ENCODE results near the gene NPEPL1.

Gene NPEPL1

GRCh38 chr20:58718121-58718563, 25.5 kb downstream of the NPEPL1 start:
- Histone ChIP-seq H4K8ac (ENCODE audit: low read length) (no peak overlapping the region), H3K9me3 (ENCODE audit: control insufficient read depth, low read length) (no peaks in the 10 kb centered on the region), H2BK120ac (ENCODE audit: low read depth, low read length) (no peak overlapping the region), H3K4me3 (ENCODE audit: insufficient read depth in 1 of 2, low read depth in 1 of 2, low read length in 2 of 2) (no peak overlapping the region), H3K18ac (ENCODE audit: low read depth in 1 of 2, low read length in 2 of 2) (no peak overlapping the region), H3K27me3 (ENCODE audit: control insufficient read depth in 1 of 2, insufficient read depth in 1 of 2, low read length in 2 of 2) (peaks cover 27 to 33% of the 10 kb centered on the region in 2 experiments), H3K9ac (ENCODE audit: low read length) (no peak overlapping the region), H3K79me1 (replicated peaks; ENCODE audit: low read length, poor library complexity, severe bottlenecking) (no peaks in the 10 kb centered on the region), H3K4me2 (ENCODE audit: low read length, poor library complexity, severe bottlenecking) (no peak overlapping the region), H4K91ac (ENCODE audit: low read length) (peak overlapping the region; percentile 0), H3K4me1 (ENCODE audit: control insufficient read depth, insufficient read depth, low read depth, low read length) (peaks cover 18% of the 10 kb centered on the region), H2AK5ac (ENCODE audit: low read length, severe bottlenecking) (no peak overlapping the region), H2BK12ac (ENCODE audit: low read length in 2 of 2) (no peak overlapping the region), H3K4ac (ENCODE audit: low read depth in 1 of 2, low read length in 2 of 2) (no peak overlapping the region), H3K23ac (ENCODE audit: low read length in 2 of 2) (no peak overlapping the region), H3K14ac (ENCODE audit: low read length in 2 of 2) (no peak overlapping the region), H3K27ac (ENCODE audit: low read length, poor library complexity, severe bottlenecking) (no peak overlapping the region), H3K36me3 (ENCODE audit: control insufficient read depth in 1 of 2, insufficient read depth in 2 of 2, low read depth in 1 of 2, low read length in 2 of 2) (peaks cover 0 to 7% of the 10 kb centered on the region in 2 experiments), H2BK5ac (ENCODE audit: low read depth, low read length, poor library complexity, severe bottlenecking) (no peak overlapping the region), H2AFZ (ENCODE audit: low read depth, low read length) (no peak overlapping the region), H2BK15ac (ENCODE audit: low read depth, poor library complexity, severe bottlenecking) (peak overlapping the region; percentile 13)
- DNase-seq = no peak
- WGBS = 90% methylated on average over 15 of the region's 15 CpGs

- 81% methylated on average over 8 of the region's 10 CpGs for WGBS
- Histone ChIP-seq H3K9ac (ENCODE audit: low read length) (no peak overlapping the region), H3K36me3 (ENCODE audit: control insufficient read depth in 1 of 2, insufficient read depth in 2 of 2, low read depth in 1 of 2, low read length in 2 of 2) (peaks cover 0 to 7% of the 10 kb centered on the region in 2 experiments), H3K9me3 (ENCODE audit: control insufficient read depth, low read length) (no peaks in the 10 kb centered on the region), H3K4me2 (ENCODE audit: low read length, poor library complexity, severe bottlenecking) (no peak overlapping the region), H2BK120ac (ENCODE audit: low read depth, low read length) (no peak overlapping the region), H3K18ac (ENCODE audit: low read depth in 1 of 2, low read length in 2 of 2) (no peak overlapping the region), H2AFZ (ENCODE audit: low read depth, low read length) (no peak overlapping the region), H4K8ac (ENCODE audit: low read length) (no peak overlapping the region), H4K91ac (ENCODE audit: low read length) (no peak overlapping the region), H2BK15ac (ENCODE audit: low read depth, poor library complexity, severe bottlenecking) (no peak overlapping the region), H3K4me3 (ENCODE audit: insufficient read depth in 1 of 2, low read depth in 1 of 2, low read length in 2 of 2) (no peak overlapping the region), H3K4me1 (ENCODE audit: control insufficient read depth, insufficient read depth, low read depth, low read length) (peaks cover 18% of the 10 kb centered on the region), H3K23ac (ENCODE audit: low read length in 2 of 2) (no peak overlapping the region), H3K79me1 (replicated peaks; ENCODE audit: low read length, poor library complexity, severe bottlenecking) (no peaks in the 10 kb centered on the region), H3K27ac (ENCODE audit: low read length, poor library complexity, severe bottlenecking) (no peak overlapping the region), H3K27me3 (ENCODE audit: control insufficient read depth in 1 of 2, insufficient read depth in 1 of 2, low read length in 2 of 2) (peaks cover 33 to 38% of the 10 kb centered on the region in 2 experiments), H3K14ac (ENCODE audit: low read length in 2 of 2) (no peak overlapping the region), H2BK5ac (ENCODE audit: low read depth, low read length, poor library complexity, severe bottlenecking) (no peak overlapping the region), H2BK12ac (ENCODE audit: low read length in 2 of 2) (no peak overlapping the region), H2AK5ac (ENCODE audit: low read length, severe bottlenecking) (no peak overlapping the region), H3K4ac (ENCODE audit: low read depth in 1 of 2, low read length in 2 of 2) (no peak overlapping the region)
- DNase-seq = no peak
Measured at GRCh38 chr20:58718729-58719128, 26.1 kb downstream of the NPEPL1 start.

DNA sequence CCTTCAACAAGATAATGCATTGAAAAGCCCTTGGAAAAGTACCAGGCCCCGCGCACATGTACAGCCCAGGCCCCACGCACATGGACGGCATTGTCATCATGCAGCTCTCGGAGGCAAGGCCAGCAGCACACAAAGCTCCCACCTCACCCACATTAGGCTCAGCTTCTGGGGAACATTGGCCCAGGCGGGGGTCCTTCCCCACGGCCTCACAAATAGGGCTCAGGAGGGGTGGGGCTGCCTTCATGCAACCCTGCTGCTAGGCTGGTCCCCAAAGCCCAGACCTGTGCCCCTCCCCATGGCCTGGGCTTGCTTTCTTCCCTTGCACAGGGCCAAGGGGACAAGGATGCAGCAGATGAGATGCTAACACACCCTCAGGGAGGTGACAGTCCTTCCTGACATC, 26.7 kb downstream of the NPEPL1 start:
- H3K4me1 ChIP-seq (ENCODE audit: control insufficient read depth, insufficient read depth, low read depth, low read length) = peaks cover 18% of the 10 kb centered on the region
- WGBS = 92% methylated on average over 7 of the region's 7 CpGs

DNA sequence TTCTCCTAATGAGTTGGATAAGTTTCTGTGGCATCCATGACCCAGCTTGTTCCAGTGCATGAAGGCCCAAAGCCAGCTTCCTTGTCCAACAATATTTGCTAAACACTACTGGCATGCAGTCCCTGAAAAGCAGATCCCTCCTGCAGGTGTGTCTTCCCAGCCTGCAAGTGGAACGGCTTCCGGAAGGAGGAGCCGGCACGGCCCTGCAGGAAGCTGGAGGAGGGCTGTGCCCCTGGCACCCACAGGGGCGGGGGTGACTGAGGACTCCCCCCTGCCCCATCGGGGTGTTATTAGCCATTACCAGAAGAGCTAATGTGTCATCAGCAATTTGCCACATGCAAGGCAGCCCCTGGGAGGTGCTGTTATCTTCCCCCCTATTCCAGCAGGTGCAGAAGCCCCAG, 27.4 kb downstream of the NPEPL1 start:
- H4K8ac ChIP-seq (ENCODE audit: low read length) = no peak overlapping the region
- no peak overlapping the region for H3K4me3 ChIP-seq (ENCODE audit: insufficient read depth in 1 of 2, low read depth in 1 of 2, low read length in 2 of 2)
- no peaks in the 10 kb centered on the region for H3K9me3 ChIP-seq (ENCODE audit: control insufficient read depth, low read length)
- H2BK5ac ChIP-seq (ENCODE audit: low read depth, low read length, poor library complexity, severe bottlenecking) = no peak overlapping the region
- H3K4me1 ChIP-seq (ENCODE audit: control insufficient read depth, insufficient read depth, low read depth, low read length) = peaks cover 18% of the 10 kb centered on the region
- no peak overlapping the region for H3K4ac ChIP-seq (ENCODE audit: low read depth in 1 of 2, low read length in 2 of 2)
- H3K79me1 ChIP-seq (replicated peaks; ENCODE audit: low read length, poor library complexity, severe bottlenecking) = no peaks in the 10 kb centered on the region
- H2AFZ ChIP-seq (ENCODE audit: low read depth, low read length) = no peak overlapping the region
- no peak overlapping the region for H2AK5ac ChIP-seq (ENCODE audit: low read length, severe bottlenecking)
- no peak overlapping the region for H3K4me2 ChIP-seq (ENCODE audit: low read length, poor library complexity, severe bottlenecking)
- WGBS = 88% methylated on average over 6 of the region's 6 CpGs
- peaks cover 34 to 44% of the 10 kb centered on the region in 2 experiments for H3K27me3 ChIP-seq (ENCODE audit: control insufficient read depth in 1 of 2, insufficient read depth in 1 of 2, low read length in 2 of 2)
- H3K9ac ChIP-seq (ENCODE audit: low read length) = no peak overlapping the region
- no peaks in the 10 kb centered on the region for H3K36me3 ChIP-seq (ENCODE audit: control insufficient read depth in 1 of 2, insufficient read depth in 2 of 2, low read depth in 1 of 2, low read length in 2 of 2)
- no peak overlapping the region for H3K18ac ChIP-seq (ENCODE audit: low read depth in 1 of 2, low read length in 2 of 2)
- H3K27ac ChIP-seq (ENCODE audit: low read length, poor library complexity, severe bottlenecking) = no peak overlapping the region
- DNase-seq = no peak
- no peak overlapping the region for H3K14ac ChIP-seq (ENCODE audit: low read length in 2 of 2)
- no peak overlapping the region for H3K23ac ChIP-seq (ENCODE audit: low read length in 2 of 2)
- H4K91ac ChIP-seq (ENCODE audit: low read length) = no peak overlapping the region
- no peak overlapping the region for H2BK12ac ChIP-seq (ENCODE audit: low read length in 2 of 2)
- H2BK15ac ChIP-seq (ENCODE audit: low read depth, poor library complexity, severe bottlenecking) = no peak overlapping the region
- no peak overlapping the region for H2BK120ac ChIP-seq (ENCODE audit: low read depth, low read length)

More for the DNA sequence above, 26.7 kb downstream of the NPEPL1 start:
- no peak overlapping the region for H3K27ac ChIP-seq (ENCODE audit: low read length, poor library complexity, severe bottlenecking)
- no peak overlapping the region for H4K91ac ChIP-seq (ENCODE audit: low read length)
- H3K18ac ChIP-seq (ENCODE audit: low read depth in 1 of 2, low read length in 2 of 2) = no peak overlapping the region
- peaks cover 0 to 5% of the 10 kb centered on the region in 2 experiments for H3K36me3 ChIP-seq (ENCODE audit: control insufficient read depth in 1 of 2, insufficient read depth in 2 of 2, low read depth in 1 of 2, low read length in 2 of 2)
- H3K23ac ChIP-seq (ENCODE audit: low read length in 2 of 2) = peak overlapping the region in 1 of 2 experiments; percentile 38
- H3K9ac ChIP-seq (ENCODE audit: low read length) = no peak overlapping the region
- H3K4me3 ChIP-seq (ENCODE audit: insufficient read depth in 1 of 2, low read depth in 1 of 2, low read length in 2 of 2) = no peak overlapping the region
- H2BK5ac ChIP-seq (ENCODE audit: low read depth, low read length, poor library complexity, severe bottlenecking) = no peak overlapping the region
- peaks cover 34 to 43% of the 10 kb centered on the region in 2 experiments for H3K27me3 ChIP-seq (ENCODE audit: control insufficient read depth in 1 of 2, insufficient read depth in 1 of 2, low read length in 2 of 2)
- H3K9me3 ChIP-seq (ENCODE audit: control insufficient read depth, low read length) = no peaks in the 10 kb centered on the region
- H3K79me1 ChIP-seq (replicated peaks; ENCODE audit: low read length, poor library complexity, severe bottlenecking) = no peaks in the 10 kb centered on the region
- H4K8ac ChIP-seq (ENCODE audit: low read length) = no peak overlapping the region
- no peak overlapping the region for H3K4me2 ChIP-seq (ENCODE audit: low read length, poor library complexity, severe bottlenecking)
- no peak for DNase-seq
- no peak overlapping the region for H2BK15ac ChIP-seq (ENCODE audit: low read depth, poor library complexity, severe bottlenecking)
- H3K14ac ChIP-seq (ENCODE audit: low read length in 2 of 2) = no peak overlapping the region
- no peak overlapping the region for H2BK12ac ChIP-seq (ENCODE audit: low read length in 2 of 2)
- H2BK120ac ChIP-seq (ENCODE audit: low read depth, low read length) = no peak overlapping the region
- no peak overlapping the region for H2AK5ac ChIP-seq (ENCODE audit: low read length, severe bottlenecking)
- no peak overlapping the region for H3K4ac ChIP-seq (ENCODE audit: low read depth in 1 of 2, low read length in 2 of 2)
- no peak overlapping the region for H2AFZ ChIP-seq (ENCODE audit: low read depth, low read length)

All from mesenchymal stem cell (in vitro differentiated cells and primary cell).